CD4-positive, alpha-beta T cell treated with Interleukin-10 for 1 hour (primary cell): ENCODE measurements around the gene CDC14A.

ENCODE experiments used
- DNase-seq: peaks from one replicate; pipeline ENCODE4 v3.0.0-alpha.2; 2020

CDC14A gene

GRCh38 chr1:100497796-100498195 is 145.5 kb downstream of the CDC14A start:
- no peak for DNase-seq

DNA sequence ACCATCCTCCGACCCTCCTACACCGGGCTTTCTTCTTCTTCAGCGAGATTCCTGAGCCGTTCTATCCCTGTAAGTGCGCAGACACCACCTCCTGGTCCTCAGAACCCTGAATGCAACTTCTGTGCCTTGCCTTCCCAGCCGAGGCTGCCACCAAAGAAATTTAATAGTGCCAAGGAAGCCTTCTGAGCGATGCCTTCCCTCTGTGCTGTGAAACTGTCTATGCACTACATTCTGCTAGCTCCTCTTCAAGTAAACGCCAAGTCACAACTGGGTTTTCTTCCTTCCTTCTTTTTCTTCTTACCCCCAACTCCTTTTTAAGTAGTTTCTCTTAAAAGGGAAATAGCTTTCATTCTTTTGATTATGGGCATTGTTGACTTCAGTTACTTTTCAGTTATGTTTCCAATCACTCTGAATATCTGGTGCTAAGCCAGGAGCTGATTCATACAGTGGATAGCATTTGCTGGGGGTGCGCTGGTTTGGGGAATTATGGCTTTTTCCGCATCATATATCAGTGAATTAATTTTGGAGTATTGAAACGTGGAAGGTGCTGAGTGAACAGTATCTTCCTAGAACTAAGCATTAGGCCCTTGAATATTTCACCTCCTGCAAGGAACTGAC is 147.0 kb downstream of the CDC14A start:
- DNase-seq, result no peak

GRCh38 chr1:100502052-100502792 is 149.9 kb downstream of the CDC14A start:
- DNase-seq, result no peak

DNA sequence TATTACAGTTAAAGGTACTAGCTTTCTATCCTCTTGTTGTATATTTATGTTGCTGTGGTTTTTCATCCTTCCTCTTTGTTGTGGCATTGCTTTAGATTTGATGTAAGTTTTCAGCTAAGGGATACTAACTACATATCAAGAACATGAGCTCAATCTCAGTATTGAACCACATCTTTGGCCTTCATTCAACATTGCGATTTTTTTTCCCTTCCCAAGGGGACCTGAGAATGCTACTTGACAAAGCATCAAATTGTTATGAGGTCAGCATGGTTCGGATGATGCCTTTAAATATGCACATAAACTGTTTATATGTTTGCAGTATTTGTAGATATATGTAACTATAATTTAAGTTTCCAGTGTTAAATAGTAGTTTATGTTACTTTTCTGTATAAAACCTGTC is 153.9 kb downstream of the CDC14A start:
- DNase-seq, result no peak

- DNase-seq, result no peak
Observed at GRCh38 chr1:100510451-100510850, 158.1 kb downstream of the CDC14A start.

DNA sequence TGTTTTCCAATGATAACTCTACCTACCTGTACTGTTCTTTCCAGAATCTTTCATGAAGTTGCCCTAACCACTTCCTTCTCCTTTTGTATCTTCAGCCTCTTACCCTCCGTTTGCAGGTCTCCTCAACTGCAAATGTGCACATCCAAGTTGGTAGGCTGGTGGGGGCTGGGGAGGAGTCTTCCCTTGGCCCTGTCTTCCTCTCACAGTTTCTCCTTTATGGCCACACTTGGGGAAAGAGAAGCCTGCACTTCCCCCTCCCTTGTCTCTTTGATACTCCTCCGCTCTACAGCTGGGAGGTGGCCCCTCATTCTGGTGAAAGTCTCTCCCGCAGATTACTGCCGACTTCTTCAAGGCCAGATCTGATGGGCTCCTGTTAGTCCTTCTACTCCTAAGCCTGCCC is 158.8 kb downstream of the CDC14A start:
- DNase-seq, result no peak

GRCh38 chr1:100511773-100512172 is 159.5 kb downstream of the CDC14A start:
- DNase-seq, result no peak

DNA sequence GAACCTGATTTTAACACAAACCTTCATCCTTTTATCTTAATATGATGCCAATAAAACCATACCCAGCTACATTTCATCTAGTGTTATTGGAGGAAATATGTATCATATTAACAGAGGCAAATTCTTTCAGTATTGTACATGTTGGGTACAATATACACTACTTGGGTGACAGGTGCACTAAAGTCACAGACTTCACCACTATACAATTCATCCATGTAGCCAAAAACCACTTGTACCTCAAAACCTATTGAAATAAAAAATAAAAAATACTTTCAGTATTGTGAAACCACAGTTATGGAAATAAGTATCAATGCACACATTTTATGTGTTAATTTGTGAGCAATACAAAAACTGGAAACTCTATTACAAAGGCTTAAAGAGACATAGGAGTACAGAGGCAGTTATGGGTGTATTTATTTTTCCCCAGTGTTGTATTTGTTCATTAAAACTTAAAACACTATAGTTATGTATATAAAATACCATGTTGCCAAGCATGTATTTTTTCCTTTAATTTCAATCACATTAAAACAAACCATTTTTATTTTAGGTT is 160.6 kb downstream of the CDC14A start:
- DNase-seq, result no peak

DNA sequence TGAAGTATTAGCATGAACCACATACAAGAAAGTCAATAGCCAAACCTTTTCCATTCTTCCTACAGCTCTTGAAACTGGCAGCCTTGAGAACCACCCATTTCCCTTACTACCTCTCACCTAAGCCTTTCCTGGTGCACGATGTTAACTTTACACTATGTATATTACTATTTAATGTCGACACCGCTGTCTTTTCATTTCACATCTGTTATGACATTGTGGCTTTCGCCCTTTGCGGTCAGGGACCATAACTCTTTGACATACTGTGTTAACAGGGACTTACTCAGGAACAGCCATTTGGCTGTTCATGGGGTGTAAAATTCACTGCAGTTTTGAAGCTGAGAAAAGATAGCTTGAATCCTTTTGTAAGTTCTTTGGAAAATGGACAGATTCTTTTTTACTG is 164.6 kb downstream of the CDC14A start:
- no peak for DNase-seq

- DNase-seq, result no peak
Observed at GRCh38 chr1:100517515-100517914, 165.2 kb downstream of the CDC14A start.

- DNase-seq, result no peak
Observed at GRCh38 chr1:100518023-100518422, 165.7 kb downstream of the CDC14A start.

DNA sequence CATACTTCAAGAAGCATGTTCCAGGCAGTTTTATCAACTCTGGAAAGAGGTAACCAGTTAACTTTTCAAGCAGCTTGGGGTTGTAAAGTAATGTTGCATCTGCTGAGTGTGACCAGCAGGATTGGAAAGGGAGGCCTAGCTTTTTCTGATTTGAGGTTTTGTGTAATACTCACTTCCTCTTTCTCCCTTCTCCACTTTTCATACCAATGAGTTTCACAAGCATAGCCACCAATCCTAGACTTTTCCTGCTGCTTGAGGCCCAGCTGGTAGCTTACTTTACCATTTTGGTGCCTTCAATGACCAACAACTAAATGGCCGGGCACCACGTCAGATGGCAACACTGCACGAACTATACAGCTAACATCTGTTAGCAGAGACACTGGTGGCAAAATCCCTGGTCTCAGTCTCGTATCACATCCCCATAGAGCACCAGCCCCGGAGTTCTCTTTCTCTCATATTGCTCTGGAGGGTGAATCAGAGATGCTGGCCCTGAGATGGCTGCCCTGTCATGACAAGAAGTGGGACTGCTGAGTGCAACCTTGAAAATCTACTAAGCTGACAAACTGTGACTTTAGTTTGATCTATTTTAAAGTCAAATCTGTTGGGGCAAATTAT is 170.8 kb downstream of the CDC14A start:
- no peak for DNase-seq

GRCh38 chr1:100524355-100524754 is 172.0 kb downstream of the CDC14A start:
- DNase-seq, result no peak

DNA sequence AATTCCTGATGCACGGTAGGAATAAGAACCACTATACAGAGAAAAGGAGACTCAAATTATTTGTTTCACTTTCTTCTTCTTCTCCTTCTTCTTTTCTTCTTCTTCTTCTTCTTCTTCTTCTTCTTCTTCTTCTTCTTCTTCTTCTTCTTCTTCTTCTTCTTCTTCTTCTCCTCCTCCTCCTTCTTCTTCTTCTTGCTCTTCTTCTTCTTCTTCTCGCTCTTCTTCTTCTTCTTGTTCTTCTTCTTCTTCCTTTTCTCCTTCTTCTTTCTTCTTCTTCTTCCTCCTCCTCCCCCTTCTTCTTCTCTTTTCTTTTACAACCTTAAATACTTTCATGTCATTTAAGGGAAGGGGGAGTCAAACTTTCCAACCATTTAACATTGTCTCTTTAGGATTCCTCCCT is 174.6 kb downstream of the CDC14A start:
- DNase-seq, result no peak

- no peak for DNase-seq
Observed at GRCh38 chr1:100528871-100529270, 176.6 kb downstream of the CDC14A start.

GRCh38 chr1:100530141-100530540 is 177.8 kb downstream of the CDC14A start:
- DNase-seq, result no peak

- DNase-seq, result peak; percentile 37
Observed at GRCh38 chr1:100530880-100531487, 178.7 kb downstream of the CDC14A start.

GRCh38 chr1:100532645-100533044 is 180.3 kb downstream of the CDC14A start:
- DNase-seq, result no peak

- no peak for DNase-seq
Observed at GRCh38 chr1:100535264-100535663, 183.0 kb downstream of the CDC14A start.

DNA sequence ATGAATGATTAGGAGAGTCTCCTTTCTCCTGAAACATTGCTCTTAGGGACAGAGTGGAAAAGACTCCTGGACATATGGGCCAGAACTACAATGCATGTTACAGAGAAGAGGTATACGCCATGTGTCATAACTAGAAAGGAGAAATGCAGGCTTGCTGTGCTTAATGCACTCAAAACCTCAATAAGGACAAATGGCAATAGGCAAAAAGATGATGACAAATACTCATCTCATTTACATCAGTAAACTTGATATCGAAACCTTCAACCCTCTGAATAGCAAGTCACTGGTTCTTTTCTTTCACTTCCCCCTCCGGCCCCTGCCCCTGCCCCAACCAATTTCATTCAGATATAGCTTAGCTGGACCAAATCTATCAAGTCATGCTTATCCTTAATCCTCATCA is 183.7 kb downstream of the CDC14A start:
- DNase-seq, result no peak

DNA sequence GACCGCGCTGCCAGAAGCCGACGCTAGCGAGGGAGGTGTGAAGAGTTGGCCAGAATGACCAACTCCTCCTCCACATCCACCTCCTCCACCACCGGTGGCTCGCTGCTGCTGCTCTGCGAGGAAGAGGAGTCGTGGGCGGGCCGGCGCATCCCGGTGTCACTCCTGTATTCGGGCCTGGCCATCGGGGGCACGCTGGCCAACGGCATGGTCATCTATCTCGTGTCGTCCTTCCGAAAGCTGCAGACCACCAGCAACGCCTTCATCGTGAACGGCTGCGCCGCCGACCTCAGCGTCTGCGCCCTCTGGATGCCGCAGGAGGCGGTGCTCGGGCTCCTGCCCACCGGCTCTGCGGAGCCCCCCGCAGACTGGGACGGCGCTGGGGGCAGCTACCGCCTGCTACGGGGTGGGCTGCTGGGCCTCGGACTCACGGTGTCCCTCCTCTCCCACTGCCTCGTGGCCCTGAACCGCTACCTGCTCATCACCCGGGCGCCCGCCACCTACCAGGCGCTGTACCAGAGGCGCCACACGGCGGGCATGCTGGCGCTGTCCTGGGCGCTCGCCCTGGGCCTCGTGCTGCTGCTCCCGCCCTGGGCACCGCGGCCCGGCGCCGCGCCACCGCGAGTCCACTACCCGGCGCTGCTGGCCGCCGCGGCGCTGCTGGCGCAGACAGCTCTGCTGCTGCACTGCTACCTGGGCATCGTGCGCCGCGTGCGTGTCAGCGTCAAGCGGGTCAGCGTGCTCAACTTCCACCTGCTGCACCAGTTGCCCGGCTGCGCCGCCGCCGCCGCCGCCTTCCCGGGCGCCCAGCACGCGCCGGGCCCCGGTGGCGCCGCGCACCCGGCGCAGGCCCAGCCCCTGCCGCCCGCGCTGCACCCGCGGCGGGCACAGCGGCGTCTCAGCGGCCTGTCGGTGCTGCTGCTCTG is 186.9 kb downstream of the CDC14A start:
- no peak for DNase-seq

GRCh38 chr1:100539836-100540536 is 187.7 kb downstream of the CDC14A start:
- DNase-seq, result no peak
